Upper lobe of left lung (tissue), 4 donors: ENCODE measurements around the gene AS3MT.

Source experiments
- POLR2A ChIP-seq, 4 donors: fragments of 450-650 bp; IDR thresholded peaks; one replicate each; pipeline ENCODE4 v1.5.1; 2016 to 2017; ENCODE audit warnings: antibody characterized with exemption in 4 of 4, mild to moderate bottlenecking in 2 of 4
- POLR2AphosphoS5 ChIP-seq, 2 donors: sonication (generic); formaldehyde crosslinking; IDR thresholded peaks; one replicate each; pipeline ENCODE4 v1.5.1; 2017; ENCODE audit warnings: antibody characterized with exemption in 2 of 2

GRCh38 chr10:102869258-102870198 lies at the start of gene AS3MT:
- TF ChIP-seq POLR2A (IDR thresholded peaks at IDR 0.05) (no peak), POLR2AphosphoS5 (IDR thresholded peaks at IDR 0.05) (no peak)
